Stimulated activated CD8-positive, alpha-beta memory T cell treated with anti-CD3 and anti-CD28 coated beads, Interleukin-12 subunit alpha, Interleukin-12 subunit beta, amount 100 ng/mL, for 24 hours (primary cell): Measurements from ENCODE around the gene EFCAB11.
A peak's percentile ranks its signal among the peaks of the same experiment; 100 is the strongest.

Source experiments
- DNase-seq: peaks from one replicate; pipeline ENCODE4 v3.0.0-alpha.2; 2020; ENCODE audit errors: extremely low read depth

The EFCAB11 gene

GRCh38 chr14:89954070-89955021 lies at the start of gene EFCAB11:
Gene EFCAB11, minus strand, starts transcription at chr14:89954730. Its CDS starts 70 bp downstream, at chr14:89954660.
- peak; percentile 93 for DNase-seq

- no peak for DNase-seq
Observed at GRCh38 chr14:90003526-90004307, 49.2 kb upstream of the EFCAB11 start.

- no peak for DNase-seq
Observed at GRCh38 chr14:90000935-90001334, 46.4 kb upstream of the EFCAB11 start.

- DNase-seq = no peak
Observed at GRCh38 chr14:89996963-89997362, 42.4 kb upstream of the EFCAB11 start.

- DNase-seq = no peak
Observed at GRCh38 chr14:89992273-89992672, 37.7 kb upstream of the EFCAB11 start.

GRCh38 chr14:89990623-89991275 lies 36.2 kb upstream of the EFCAB11 start:
- DNase-seq = no peak

GRCh38 chr14:89990218-89990617 lies 35.7 kb upstream of the EFCAB11 start:
- no peak for DNase-seq

GRCh38 chr14:89988787-89989186 lies 34.3 kb upstream of the EFCAB11 start:
- DNase-seq = no peak

GRCh38 chr14:89987161-89987475 lies 32.6 kb upstream of the EFCAB11 start:
- DNase-seq = no peak

- DNase-seq = no peak
Observed at GRCh38 chr14:89986462-89987160, 32.1 kb upstream of the EFCAB11 start.

- DNase-seq = no peak
Observed at GRCh38 chr14:89983375-89983774, 28.8 kb upstream of the EFCAB11 start.

GRCh38 chr14:89978656-89979055 lies 24.1 kb upstream of the EFCAB11 start:
- DNase-seq = no peak

GRCh38 chr14:89977668-89978067 lies 23.1 kb upstream of the EFCAB11 start:
- no peak for DNase-seq

- no peak for DNase-seq
Observed at GRCh38 chr14:89973234-89973823, 18.8 kb upstream of the EFCAB11 start.

GRCh38 chr14:89965839-89966238 lies 11.3 kb upstream of the EFCAB11 start:
- no peak for DNase-seq

GRCh38 chr14:89963288-89963978 lies 8.9 kb upstream of the EFCAB11 start:
- DNase-seq = no peak

GRCh38 chr14:89960914-89961313 lies 6.4 kb upstream of the EFCAB11 start:
- no peak for DNase-seq

- no peak for DNase-seq
Observed at GRCh38 chr14:89959853-89960445, 5.4 kb upstream of the EFCAB11 start.

- no peak for DNase-seq
Observed at GRCh38 chr14:89958966-89959365, 4.4 kb upstream of the EFCAB11 start.

- no peak for DNase-seq
Observed at GRCh38 chr14:89957791-89958190, 3.3 kb upstream of the EFCAB11 start.
